H1 (cell line): ENCODE data around the gene GALNT11. TPM values are rescaled to one million over a fixed set of nuclear protein-coding genes. Genes with fewer than 3 reads are reported as not detected.

ENCODE experiments used
- CTCF ChIA-PET: fragments of 300-600 bp; sonication (Branson Sonifier 250); formaldehyde crosslinking; loops from one replicate; lab custom pipeline; 2021; ENCODE audit not compliant: partially characterized antibody; lab: Charles Lee
- POLR2A ChIA-PET: fragments of 300-600 bp; sonication (Branson Sonifier 250); formaldehyde crosslinking; loops from one replicate; lab custom pipeline; 2021; ENCODE audit warnings: inconsistent platforms; ENCODE audit not compliant: partially characterized antibody; lab: Charles Lee
- DNase-seq, 2 experiments: peaks; one replicate each; pipeline versions ENCODE4 v3.0.0 to v3.0.0-alpha.2; 2010 to 2022; ENCODE audit warnings: low spot score in 2 of 2, low read depth in 1 of 2, mixed read lengths in 1 of 2
- FAIRE-seq: peaks from 2 replicates; lab custom pipeline; 2011; peaks lifted over from hg19 to GRCh38; lab: Jason Lieb, UNC
- H2AFZ ChIP-seq: 2 replicates; pipeline ENCODE4 v1.8.1; 2012; ENCODE audit warnings: low read length, inconsistent platforms
- H2AK5ac ChIP-seq: 2 replicates; pipeline ENCODE4 v1.6.1; 2013; ENCODE audit warnings: low read depth, low read length
- H2BK120ac ChIP-seq: replicated peaks from 2 replicates; pipeline ENCODE3; 2013; ENCODE audit warnings: low read depth, low read length, inconsistent platforms
- H2BK12ac ChIP-seq: 2 replicates; pipeline ENCODE4 v1.6.1; 2013; ENCODE audit warnings: low read depth, low read length
- H2BK15ac ChIP-seq: 2 replicates; pipeline ENCODE4 v1.6.1; 2013; ENCODE audit warnings: low read length
- H2BK20ac ChIP-seq: 2 replicates; pipeline ENCODE4 v1.6.1; 2013; ENCODE audit warnings: low read length
- H2BK5ac ChIP-seq: 2 replicates; pipeline ENCODE4 v1.6.1; 2013; ENCODE audit warnings: low read depth, low read length
- H3K14ac ChIP-seq: 2 replicates; pipeline ENCODE4 v1.6.1; 2013; ENCODE audit warnings: inconsistent platforms; ENCODE audit not compliant: insufficient read length
- H3K18ac ChIP-seq: 2 replicates; pipeline ENCODE4 v1.6.1; 2013; ENCODE audit warnings: low read length; ENCODE audit errors: extremely low read depth
- H3K23ac ChIP-seq: 2 replicates; pipeline ENCODE4 v1.6.1; 2013; ENCODE audit warnings: inconsistent platforms; ENCODE audit not compliant: insufficient read length
- H3K23me2 ChIP-seq: 2 replicates; pipeline ENCODE4 v1.6.1; 2013; ENCODE audit warnings: low read depth, low read length
- H3K27ac ChIP-seq: 2 replicates; pipeline ENCODE4 v1.6.1; 2011; ENCODE audit warnings: low read depth, low read length, inconsistent platforms
- H3K27me3 ChIP-seq, 4 experiments: replicated peaks in 1 of 4; 1 replicate in 1 of 4; 2 replicates in 3 of 4; pipeline versions ENCODE4 v1.6.1 to v1.8.1; 2011 to 2013; ENCODE audit warnings: low read length in 3 of 4, mild to moderate bottlenecking in 3 of 4, inconsistent platforms in 2 of 4, mixed read lengths in 2 of 4, moderate library complexity in 1 of 4; ENCODE audit not compliant: control insufficient read depth in 3 of 4, insufficient read depth in 3 of 4; ENCODE audit errors: extremely low read depth in 1 of 4
- H3K36me3 ChIP-seq, 4 experiments: 2 replicates each; pipeline versions ENCODE4 v1.6.1 to v1.8.1; 2011 to 2013; ENCODE audit warnings: mild to moderate bottlenecking in 4 of 4, low read length in 3 of 4, moderate library complexity in 2 of 4, control low read depth in 1 of 4, inconsistent platforms in 1 of 4; ENCODE audit not compliant: insufficient read depth in 4 of 4, control insufficient read depth in 2 of 4
- H3K4ac ChIP-seq: replicated peaks from 2 replicates; pipeline ENCODE3; 2013; ENCODE audit warnings: low read length, low read depth, mixed read lengths, inconsistent platforms; ENCODE audit not compliant: insufficient read length
- H3K4me1 ChIP-seq, 4 experiments: replicated peaks in 1 of 4; 1 replicate in 1 of 4; 2 replicates in 3 of 4; pipeline versions ENCODE4 v1.6.1 to v1.8.1; 2011 to 2013; ENCODE audit warnings: low read length in 3 of 4, inconsistent platforms in 2 of 4, mixed read lengths in 1 of 4; ENCODE audit not compliant: insufficient read depth in 4 of 4, control insufficient read depth in 3 of 4
- H3K4me2 ChIP-seq, 2 experiments: 2 replicates each; pipeline versions ENCODE4 v1.6.1 to v1.8.1; 2011 to 2013; ENCODE audit warnings: low read depth in 2 of 2, low read length in 2 of 2, control low read depth in 1 of 2, inconsistent platforms in 1 of 2, mild to moderate bottlenecking in 1 of 2; ENCODE audit not compliant: insufficient read depth in 1 of 2
- H3K4me3 ChIP-seq, 4 experiments: fragments of 200-600, 300-600 bp in 1 of 4; sonication (generic), shearing (Covaris generic), sonication (Bioruptor Twin) in 1 of 4; 2 replicates each; pipeline versions ENCODE4 v1.5.1 to v1.8.1; 2011 to 2016; ENCODE audit warnings: low read length in 4 of 4, low read depth in 3 of 4, control low read depth in 2 of 4, inconsistent platforms in 2 of 4, mild to moderate bottlenecking in 2 of 4, mixed read lengths in 1 of 4, moderate library complexity in 1 of 4; ENCODE audit not compliant: insufficient read depth in 2 of 4; ENCODE audit errors: extremely low read depth in 1 of 4
- H3K56ac ChIP-seq: replicated peaks from 2 replicates; pipeline ENCODE3; 2013; ENCODE audit warnings: low read depth, mild to moderate bottlenecking, mixed read lengths, low read length, inconsistent platforms; ENCODE audit not compliant: insufficient read length
- H3K79me1 ChIP-seq: 2 replicates; pipeline ENCODE4 v1.6.1; 2013; ENCODE audit warnings: low read depth, low read length, control low read depth
- H3K79me2 ChIP-seq, 2 experiments: 2 replicates each; pipeline versions ENCODE4 v1.6.1 to v1.8.1; 2012 to 2013; ENCODE audit warnings: low read length in 2 of 2, mild to moderate bottlenecking in 2 of 2, inconsistent platforms in 1 of 2; ENCODE audit not compliant: insufficient read depth in 2 of 2, control insufficient read depth in 1 of 2
- H3K9ac ChIP-seq, 4 experiments: replicated peaks in 1 of 4; 1 replicate in 1 of 4; 2 replicates in 3 of 4; pipeline versions ENCODE4 v1.6.1 to v1.8.1; 2011 to 2013; ENCODE audit warnings: low read depth in 3 of 4, low read length in 3 of 4, control low read depth in 2 of 4, mild to moderate bottlenecking in 2 of 4, moderate library complexity in 2 of 4, inconsistent platforms in 1 of 4; ENCODE audit errors: extremely low read depth in 1 of 4
- H3K9me3 ChIP-seq, 2 experiments: 2 replicates each; pipeline versions ENCODE4 v1.6.1 to v1.8.1; 2012 to 2013; ENCODE audit warnings: mild to moderate bottlenecking in 2 of 2, moderate library complexity in 2 of 2, control low read depth in 1 of 2, inconsistent platforms in 1 of 2, low read depth in 1 of 2, low read length in 1 of 2, mixed read lengths in 1 of 2; ENCODE audit not compliant: insufficient read depth in 2 of 2
- H4K20me1 ChIP-seq, 2 experiments: replicated peaks in 1 of 2; 2 replicates each; pipeline versions ENCODE3 to v1.8.1; 2011 to 2013; ENCODE audit warnings: inconsistent platforms in 2 of 2, low read length in 2 of 2, mild to moderate bottlenecking in 1 of 2; ENCODE audit not compliant: insufficient read depth in 2 of 2, control insufficient read depth in 1 of 2
- H4K5ac ChIP-seq: 2 replicates; pipeline ENCODE4 v1.6.1; 2013; ENCODE audit warnings: low read length, low read depth, mixed read lengths, inconsistent platforms; ENCODE audit not compliant: insufficient read length
- H4K8ac ChIP-seq: 2 replicates; pipeline ENCODE4 v1.8.0; 2013; ENCODE audit warnings: mild to moderate bottlenecking, moderate library complexity, low read length, inconsistent platforms; ENCODE audit not compliant: insufficient read depth; ENCODE audit errors: extremely low read depth
- H4K91ac ChIP-seq: replicated peaks from 2 replicates; pipeline ENCODE3; 2013; ENCODE audit warnings: low read length, mixed read lengths, inconsistent platforms; ENCODE audit not compliant: insufficient read length
- EGR1 ChIP-seq: IDR thresholded peaks from 2 replicates; pipeline ENCODE4 v1.6.1; 2011; ENCODE audit warnings: low read depth, low read length, borderline replicate concordance
- GABPA ChIP-seq: IDR thresholded peaks from 2 replicates; pipeline ENCODE4 v1.6.1; 2011; ENCODE audit warnings: mild to moderate bottlenecking, low read length, moderate library complexity, borderline replicate concordance; ENCODE audit not compliant: insufficient read depth
- GTF2F1 ChIP-seq: IDR thresholded peaks from 2 replicates; pipeline ENCODE4 v1.6.1; 2012; ENCODE audit warnings: low read depth, low read length, improper control_type of control experiment, borderline replicate concordance
- KDM1A ChIP-seq: fragments of 200-600, 300-600 bp; sonication (generic); IDR thresholded peaks from 2 replicates; pipeline ENCODE4 v1.7.1; 2016; ENCODE audit warnings: mild to moderate bottlenecking, low read length, borderline replicate concordance
- KDM5A ChIP-seq: fragments of 200-600 bp; IDR thresholded peaks from 2 replicates; pipeline ENCODE4 v1.7.1; 2012; ENCODE audit warnings: mild to moderate bottlenecking, low read length, inconsistent platforms, mixed read lengths
- PHF8 ChIP-seq: fragments of 200-600 bp; sonication (generic); conservative IDR thresholded peaks from 2 replicates; pipeline ENCODE4 v1.7.1; 2012; ENCODE audit warnings: low read depth, mild to moderate bottlenecking, inconsistent platforms, low read length, moderate library complexity
- POLR2AphosphoS5 ChIP-seq: IDR thresholded peaks from 2 replicates; pipeline ENCODE4 v1.6.1; 2011; ENCODE audit warnings: low read depth, low read length
- SAP30 ChIP-seq: fragments of 300-600 bp; sonication (generic); IDR thresholded peaks from 2 replicates; pipeline ENCODE4 v1.7.1; 2012; ENCODE audit warnings: low read length, moderate library complexity, mild to moderate bottlenecking, inconsistent platforms; ENCODE audit not compliant: insufficient read depth, insufficient replicate concordance
- SUZ12 ChIP-seq: fragments of 200-600 bp; sonication (generic); IDR thresholded peaks from 2 replicates; pipeline ENCODE4 v1.6.1; 2012; ENCODE audit warnings: mild to moderate bottlenecking, inconsistent platforms, low read length, moderate library complexity, mixed read lengths
- WGBS, 2 experiments: shearing (Covaris generic) in 1 of 2; methylation state at CpG; one replicate each; pipeline versions ENCODE4 v1.1.6 to v1.1.7; 2013 to 2015; ENCODE audit warnings: low lambda C conversion rate in 2 of 2, mixed read lengths in 2 of 2, inconsistent platforms in 1 of 2, low coverage in 1 of 2, missing lambda C conversion rate in 1 of 2; ENCODE audit not compliant: insufficient replicate concordance in 2 of 2, insufficient coverage in 1 of 2, insufficient read length in 1 of 2; ENCODE audit errors: extremely low coverage in 1 of 2, missing lambda C conversion rate in 1 of 2; 5-methylcytosine and 5-hydroxymethylcytosine counted together
- polyA plus RNA-seq, 7 experiments: library from polyadenylated mRNA; depleted of rRNA in 3 of 7; stranded (reverse) in 5 of 7; unstranded in 2 of 7; fragments of >200 nt in 5 of 7; fragments of 200-250 nt in 2 of 7; gene quantifications; 1 replicate in 5 of 7; 2 replicates in 1 of 7; 4 replicates in 1 of 7; pipeline versions ENCODE4 v1.2.1 to v1.2.3, GENCODE V29; 2011 to 2013; ENCODE audit warnings: missing spikeins in 2 of 7, mixed read lengths in 2 of 7
- total RNA-seq: library from RNA; stranded (reverse); fragmentation: NEBNext Ultra II Directional; extraction: Animal tissue kit (Norgen Biotek cat#: 25700); gene quantifications from 2 replicates; pipeline ENCODE4 v1.2.1, GENCODE V29; 2021
- TF ChIP-seq, protein P1 (sequence below): IDR thresholded peaks from 2 replicates; pipeline ENCODE4 v1.6.1; 2011; ENCODE audit warnings: low read depth, mild to moderate bottlenecking, low read length; ENCODE audit not compliant: insufficient read depth
- TF ChIP-seq, protein P2 (sequence below): IDR thresholded peaks from 2 replicates; pipeline ENCODE4 v1.6.1; 2011; ENCODE audit warnings: low read length, improper control_type of control experiment

GALNT11 gene
- total and polyA plus RNA-seq, 2 of the 8 experiments (the other 6 are each of a cell fraction or from before 2014, with no cell fraction given), result 20.5 to 23.2 TPM

DNA sequence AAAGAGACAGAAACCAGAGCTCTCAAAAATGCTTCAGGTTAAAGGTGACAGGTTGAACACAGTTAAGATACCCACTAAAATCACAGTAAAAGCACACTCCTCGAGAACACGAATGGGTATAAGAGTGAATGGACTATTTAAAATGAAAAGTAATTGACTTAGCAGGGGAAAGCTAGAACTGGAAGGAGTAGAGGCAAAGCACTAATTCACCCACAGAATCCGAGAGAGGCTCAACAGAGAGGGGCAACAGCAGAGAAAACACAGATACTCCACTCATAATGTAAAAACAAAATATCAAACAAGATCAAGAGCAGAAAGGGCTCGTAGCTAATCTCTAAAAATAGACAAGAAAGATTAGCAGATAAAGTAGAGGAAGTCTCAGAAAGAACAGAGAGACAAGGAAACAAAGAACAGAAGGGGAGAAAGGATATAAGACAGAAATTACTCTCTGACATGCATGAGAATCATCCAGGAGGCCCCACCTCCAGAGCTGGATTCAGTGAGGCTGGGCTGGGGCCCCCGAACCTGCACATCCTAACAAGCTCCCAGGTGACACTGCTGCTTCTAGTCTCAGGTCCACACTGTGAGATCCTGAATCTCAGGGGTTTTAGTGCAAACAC, 117.6 kb downstream of the GALNT11 start:
- H3K79me1 ChIP-seq, result no peaks in the 10 kb centered on the region; the same call in 1 of the 2 replicates
- H3K36me3 ChIP-seq, result peaks cover 6 to 49% (median 43%) of the 10 kb centered on the region in 4 experiments; a peak in 7 of 8 replicates
- no peak overlapping the region for H3K9ac ChIP-seq
- ChIA-PET CTCF (interaction anchor here (0.6 to 1.7 kb wide), 5 partner anchors 16 to 564 kb away, joined by 3 to 6 read pairs (median 5); no protein-coding TSS in a partner anchor), POLR2A (no interaction called here)
- H3K27ac ChIP-seq, result no peak overlapping the region
- no peak overlapping the region for H3K4ac ChIP-seq
- no peak overlapping the region for H2AK5ac ChIP-seq
- DNase-seq (no peak), FAIRE-seq (no peak)
- H2BK5ac ChIP-seq, result no peak overlapping the region
- no peak overlapping the region for H3K4me3 ChIP-seq
- no peak overlapping the region for H2AFZ ChIP-seq
- H2BK15ac ChIP-seq, result no peak overlapping the region
- H3K27me3 ChIP-seq, result no peaks in the 10 kb centered on the region
- no peak overlapping the region for H3K4me2 ChIP-seq
- H3K79me2 ChIP-seq, result no peaks in the 10 kb centered on the region
- H2BK120ac ChIP-seq, result no peak overlapping the region
- WGBS, 2 experiments, result 95% methylated on average over 5 of the region's 5 CpGs; no CpG with 5 or more reads in 1 of the 2 experiments
- H2BK20ac ChIP-seq, result no peak overlapping the region
- H3K4me1 ChIP-seq, result no peaks in the 10 kb centered on the region
- H3K56ac ChIP-seq, result no peak overlapping the region
- H4K20me1 ChIP-seq, result peaks cover 0 to 4% of the 10 kb centered on the region in 2 experiments
- no peak overlapping the region for H3K23ac ChIP-seq
- H3K23me2 ChIP-seq, result no peaks in the 10 kb centered on the region
- no peak overlapping the region for H3K14ac ChIP-seq
- H4K5ac ChIP-seq, result no peak overlapping the region
- H2BK12ac ChIP-seq, result no peak overlapping the region
- no peak overlapping the region for H3K18ac ChIP-seq
- no peak overlapping the region for H4K91ac ChIP-seq
- no peaks in the 10 kb centered on the region for H3K9me3 ChIP-seq
- H4K8ac ChIP-seq, result no peak overlapping the region
- TF ChIP-seq SUZ12 (no peak), EGR1 (no peak), SAP30 (no peak), PHF8 (no peak), KDM5A (no peak), GTF2F1 (no peak), KDM1A (no peak), POLR2AphosphoS5 (no peak), GABPA (no peak)
- TF ChIP-seq, protein P1, sequence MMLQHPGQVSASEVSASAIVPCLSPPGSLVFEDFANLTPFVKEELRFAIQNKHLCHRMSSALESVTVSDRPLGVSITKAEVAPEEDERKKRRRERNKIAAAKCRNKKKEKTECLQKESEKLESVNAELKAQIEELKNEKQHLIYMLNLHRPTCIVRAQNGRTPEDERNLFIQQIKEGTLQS, result no peak
- TF ChIP-seq, protein P2, sequence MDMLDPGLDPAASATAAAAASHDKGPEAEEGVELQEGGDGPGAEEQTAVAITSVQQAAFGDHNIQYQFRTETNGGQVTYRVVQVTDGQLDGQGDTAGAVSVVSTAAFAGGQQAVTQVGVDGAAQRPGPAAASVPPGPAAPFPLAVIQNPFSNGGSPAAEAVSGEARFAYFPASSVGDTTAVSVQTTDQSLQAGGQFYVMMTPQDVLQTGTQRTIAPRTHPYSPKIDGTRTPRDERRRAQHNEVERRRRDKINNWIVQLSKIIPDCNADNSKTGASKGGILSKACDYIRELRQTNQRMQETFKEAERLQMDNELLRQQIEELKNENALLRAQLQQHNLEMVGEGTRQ, result no peak
